Esophagus muscularis mucosa (tissue), 4 donors: ENCODE results near the gene ARHGDIG.

Experiments used
- CTCF ChIP-seq, 3 experiments: fragments of 200-600 bp in 2 of 3; fragments of 450-650 bp in 1 of 3; sonication (generic) in 2 of 3; IDR thresholded peaks; one replicate each; pipeline ENCODE4 v1.5.1; 2017 to 2019; ENCODE audit warnings: antibody characterized with exemption in 3 of 3, mild to moderate bottlenecking in 2 of 3, moderate library complexity in 1 of 3
- EP300 ChIP-seq: sonication (generic); formaldehyde crosslinking; IDR thresholded peaks from one replicate; pipeline ENCODE4 v1.6.1; 2017; ENCODE audit warnings: antibody characterized with exemption
- POLR2A ChIP-seq: fragments of 450-650 bp; IDR thresholded peaks from one replicate; pipeline ENCODE4 v1.6.1; 2017; ENCODE audit warnings: antibody characterized with exemption, moderate library complexity, mild to moderate bottlenecking, low read depth
- POLR2AphosphoS5 ChIP-seq, 2 donors: sonication (generic); formaldehyde crosslinking; IDR thresholded peaks; one replicate each; pipeline ENCODE4 v1.6.1; 2017; ENCODE audit warnings: antibody characterized with exemption in 2 of 2

DNA sequence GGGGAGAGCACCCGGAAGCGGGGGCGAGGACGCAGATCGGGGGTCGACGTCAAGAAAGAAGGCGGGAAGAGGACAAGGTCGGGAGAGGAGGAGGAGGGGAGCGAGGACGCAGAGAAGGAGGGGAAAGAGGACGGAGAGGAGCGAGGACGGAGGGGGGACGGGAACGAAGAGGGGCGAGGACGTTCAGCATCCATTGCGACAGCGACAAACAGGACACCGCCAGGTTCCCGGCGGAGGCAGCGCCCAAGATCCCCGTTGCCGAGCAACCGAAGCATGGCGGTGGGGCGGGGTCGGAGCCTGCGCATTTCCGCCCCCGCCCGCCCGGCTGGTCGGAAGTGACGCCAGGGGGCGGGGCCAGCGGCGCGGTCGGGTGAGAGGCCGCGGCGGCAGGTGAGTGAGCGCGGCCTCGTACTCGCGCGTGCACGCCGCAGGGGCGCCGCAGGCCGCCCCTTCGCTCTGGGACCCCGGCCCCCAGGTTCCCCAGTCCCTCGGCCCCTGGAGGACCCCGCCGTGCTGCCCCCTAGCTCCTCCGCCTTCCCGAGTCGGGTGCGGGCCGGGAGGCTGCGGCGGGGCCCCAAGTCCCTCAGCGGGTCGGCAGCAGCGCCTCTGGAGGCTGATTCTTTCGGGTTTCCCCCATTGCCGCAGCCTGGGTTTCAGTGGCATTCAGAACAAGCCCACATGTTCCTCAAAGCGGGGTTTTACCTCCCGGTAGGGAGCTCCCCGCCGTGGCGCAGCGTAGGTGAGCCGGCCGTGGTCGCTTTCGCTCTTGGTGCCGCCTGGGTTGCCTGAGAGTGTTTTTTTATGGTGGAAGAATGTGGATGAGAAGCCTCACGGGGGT lies 45.7 kb upstream of the ARHGDIG start, which contains the start of gene FAM234A:
- TF ChIP-seq POLR2AphosphoS5 (IDR thresholded peaks at IDR 0.05): peak; percentile 93 to 96
- TF ChIP-seq CTCF (IDR thresholded peaks at IDR 0.05): peak in 2 of 3 experiments; percentile 36 to 40
- TF ChIP-seq POLR2A: peak; percentile 94
- TF ChIP-seq EP300: peak; percentile 19
